Panc1 (cell line): ENCODE measurements around the gene AKAP1. TPM values are rescaled to one million over a fixed set of nuclear protein-coding genes. Genes with fewer than 3 reads are reported as not detected.

ENCODE experiments used
- ATAC-seq: fragments of 200-7000 bp; cut with Tn5 transposase; 2 replicates; pipeline ENCODE4 v1.9.1; 2020; ENCODE audit warnings: mild to moderate bottlenecking, moderate library complexity
- BruUV-seq: library from RNA; stranded (reverse); fragments of 400-500 nt; replicated peaks from 2 replicates; lab custom pipeline; 2021; lab: Mats Ljungman, UMichigan
- CTCF ChIA-PET: fragments of 300-600 bp; sonication (Branson Sonifier 250); formaldehyde crosslinking; loops from one replicate; lab custom pipeline; 2022; ENCODE audit warnings: antibody characterized with exemption; lab: Charles Lee
- POLR2A ChIA-PET: fragments of 300-600 bp; sonication (Branson Sonifier 250); formaldehyde crosslinking; loops from one replicate; lab custom pipeline; 2022; ENCODE audit warnings: antibody characterized with exemption; lab: Charles Lee
- DNase-seq: peaks from one replicate; pipeline ENCODE4 v3.0.0-alpha.2; 2010; ENCODE audit warnings: low read depth, low spot score
- H3K27ac ChIP-seq: 2 replicates; pipeline ENCODE4 v1.5.1; 2011; ENCODE audit warnings: mild to moderate bottlenecking, low read length, inconsistent platforms
- H3K27me3 ChIP-seq: fragments of 200-500 bp; sonication (Bioruptor generic); 2 replicates; pipeline ENCODE4 v1.6.0; 2014; ENCODE audit warnings: low read length, inconsistent platforms; ENCODE audit not compliant: control insufficient read depth, insufficient read depth
- H3K36me3 ChIP-seq: fragments of 200-500 bp; sonication (Bioruptor generic); 2 replicates; pipeline ENCODE4 v1.5.1; 2014; ENCODE audit warnings: inconsistent platforms, mild to moderate bottlenecking, low read length, moderate library complexity; ENCODE audit not compliant: control insufficient read depth, insufficient read depth
- H3K4me1 ChIP-seq: 2 replicates; pipeline ENCODE4 v1.5.1; 2011; ENCODE audit warnings: inconsistent platforms, mild to moderate bottlenecking, low read length, moderate library complexity; ENCODE audit not compliant: control insufficient read depth, insufficient read depth
- H3K4me3 ChIP-seq, 2 experiments: 2 replicates each; pipeline ENCODE4 v1.5.1; 2011 to 2012; ENCODE audit warnings: low read depth in 2 of 2, low read length in 2 of 2, mild to moderate bottlenecking in 2 of 2, inconsistent platforms in 1 of 2, moderate library complexity in 1 of 2
- H3K9me3 ChIP-seq: fragments of 200-500 bp; sonication (Bioruptor generic); 2 replicates; pipeline ENCODE4 v1.5.1; 2014; ENCODE audit warnings: low read depth, mild to moderate bottlenecking, inconsistent platforms, low read length, moderate library complexity; ENCODE audit not compliant: control insufficient read depth, insufficient read depth
- POLR2AphosphoS5 ChIP-seq: IDR thresholded peaks from 2 replicates; pipeline ENCODE4 v1.6.1; 2012; ENCODE audit warnings: mild to moderate bottlenecking, low read depth, low read length, moderate library complexity
- SIN3A ChIP-seq: IDR thresholded peaks from 2 replicates; pipeline ENCODE4 v1.6.1; 2012; ENCODE audit warnings: low read depth, mild to moderate bottlenecking, low read length, moderate library complexity, borderline replicate concordance; ENCODE audit not compliant: insufficient read depth
- TCF7L2 ChIP-seq: IDR thresholded peaks from 2 replicates; pipeline ENCODE4 v1.6.1; 2011; ENCODE audit warnings: mild to moderate bottlenecking, low read depth, low read length, inconsistent platforms
- in situ Hi-C: cut with HindIII; loops from 2 replicates; pipeline ENCODE4 v1.10.0; 2016; ENCODE audit warnings: low sequenced_read_pairs, low pct_unique_long_range_greater_than_20kb
- intact Hi-C: fragments of 100-400 bp; cut with micrococcal nuclease; formaldehyde crosslinking; loops from one replicate; pipeline ENCODE4 v1.10.0; 2022; ENCODE audit not compliant: unreplicated experiment
- total RNA-seq: library from RNA; stranded (reverse); gene quantifications from one replicate; pipeline ENCODE4 v1.2.1, GENCODE V29; 2021; ENCODE audit not compliant: unreplicated experiment
- TF ChIP-seq, protein P1 (sequence below): fragments of 450-650 bp; IDR thresholded peaks from 2 replicates; pipeline ENCODE4 v1.5.1; 2017; ENCODE audit warnings: mild to moderate bottlenecking
- TF ChIP-seq, protein P2 (sequence below), 2 experiments: IDR thresholded peaks; 2 replicates each; pipeline ENCODE4 v1.6.1; 2011 to 2012; ENCODE audit warnings: low read depth in 2 of 2, control low read depth in 1 of 2, low read length in 1 of 2, mild to moderate bottlenecking in 1 of 2, moderate library complexity in 1 of 2; ENCODE audit not compliant: insufficient read depth in 1 of 2

Gene AKAP1
- total RNA-seq, 1 experiment from 2014 or later, result 52.7 TPM

DNA sequence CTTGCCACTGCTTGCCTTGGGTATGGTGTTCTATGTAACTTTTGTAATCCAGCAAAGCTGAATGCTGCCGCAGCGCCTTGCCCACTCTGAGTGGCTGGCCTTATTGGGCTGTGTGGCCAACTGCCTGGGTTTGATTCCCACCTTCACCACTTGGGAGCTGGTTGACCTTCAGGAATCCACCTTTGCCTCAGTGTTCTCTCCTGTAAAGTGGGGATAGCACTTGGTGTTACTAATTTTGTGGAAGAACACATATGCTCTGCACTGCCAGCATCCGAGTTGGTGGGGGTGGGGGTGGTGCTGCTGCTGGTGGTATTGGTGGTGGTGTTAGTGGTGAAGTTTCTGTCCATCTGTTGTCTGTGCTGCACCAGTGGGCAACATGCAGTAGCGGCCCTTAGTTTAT is 32.8 kb downstream of the AKAP1 start:
- no TSS peak for BruUV-seq
- POLR2A ChIA-PET, result no interaction called here
- peaks cover 6% of the 10 kb centered on the region; the same call in 1 of the 2 replicates for H3K36me3 ChIP-seq
- no peaks in the 10 kb centered on the region for H3K4me1 ChIP-seq
- no peaks in the 10 kb centered on the region for H3K9me3 ChIP-seq
- H3K27me3 ChIP-seq, result no peaks in the 10 kb centered on the region
- no peak overlapping the region for H3K4me3 ChIP-seq
- intact Hi-C loops (no loop called here), in situ Hi-C loops (no loop called here)
- DNase-seq (no peak), ATAC-seq (no peak)
- H3K27ac ChIP-seq, result no peak overlapping the region
- no peak for TF ChIP-seq TCF7L2
- no peak for TF ChIP-seq SIN3A
- TF ChIP-seq, protein P1, sequence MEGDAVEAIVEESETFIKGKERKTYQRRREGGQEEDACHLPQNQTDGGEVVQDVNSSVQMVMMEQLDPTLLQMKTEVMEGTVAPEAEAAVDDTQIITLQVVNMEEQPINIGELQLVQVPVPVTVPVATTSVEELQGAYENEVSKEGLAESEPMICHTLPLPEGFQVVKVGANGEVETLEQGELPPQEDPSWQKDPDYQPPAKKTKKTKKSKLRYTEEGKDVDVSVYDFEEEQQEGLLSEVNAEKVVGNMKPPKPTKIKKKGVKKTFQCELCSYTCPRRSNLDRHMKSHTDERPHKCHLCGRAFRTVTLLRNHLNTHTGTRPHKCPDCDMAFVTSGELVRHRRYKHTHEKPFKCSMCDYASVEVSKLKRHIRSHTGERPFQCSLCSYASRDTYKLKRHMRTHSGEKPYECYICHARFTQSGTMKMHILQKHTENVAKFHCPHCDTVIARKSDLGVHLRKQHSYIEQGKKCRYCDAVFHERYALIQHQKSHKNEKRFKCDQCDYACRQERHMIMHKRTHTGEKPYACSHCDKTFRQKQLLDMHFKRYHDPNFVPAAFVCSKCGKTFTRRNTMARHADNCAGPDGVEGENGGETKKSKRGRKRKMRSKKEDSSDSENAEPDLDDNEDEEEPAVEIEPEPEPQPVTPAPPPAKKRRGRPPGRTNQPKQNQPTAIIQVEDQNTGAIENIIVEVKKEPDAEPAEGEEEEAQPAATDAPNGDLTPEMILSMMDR, result no peak
- TF ChIP-seq, protein P2, sequence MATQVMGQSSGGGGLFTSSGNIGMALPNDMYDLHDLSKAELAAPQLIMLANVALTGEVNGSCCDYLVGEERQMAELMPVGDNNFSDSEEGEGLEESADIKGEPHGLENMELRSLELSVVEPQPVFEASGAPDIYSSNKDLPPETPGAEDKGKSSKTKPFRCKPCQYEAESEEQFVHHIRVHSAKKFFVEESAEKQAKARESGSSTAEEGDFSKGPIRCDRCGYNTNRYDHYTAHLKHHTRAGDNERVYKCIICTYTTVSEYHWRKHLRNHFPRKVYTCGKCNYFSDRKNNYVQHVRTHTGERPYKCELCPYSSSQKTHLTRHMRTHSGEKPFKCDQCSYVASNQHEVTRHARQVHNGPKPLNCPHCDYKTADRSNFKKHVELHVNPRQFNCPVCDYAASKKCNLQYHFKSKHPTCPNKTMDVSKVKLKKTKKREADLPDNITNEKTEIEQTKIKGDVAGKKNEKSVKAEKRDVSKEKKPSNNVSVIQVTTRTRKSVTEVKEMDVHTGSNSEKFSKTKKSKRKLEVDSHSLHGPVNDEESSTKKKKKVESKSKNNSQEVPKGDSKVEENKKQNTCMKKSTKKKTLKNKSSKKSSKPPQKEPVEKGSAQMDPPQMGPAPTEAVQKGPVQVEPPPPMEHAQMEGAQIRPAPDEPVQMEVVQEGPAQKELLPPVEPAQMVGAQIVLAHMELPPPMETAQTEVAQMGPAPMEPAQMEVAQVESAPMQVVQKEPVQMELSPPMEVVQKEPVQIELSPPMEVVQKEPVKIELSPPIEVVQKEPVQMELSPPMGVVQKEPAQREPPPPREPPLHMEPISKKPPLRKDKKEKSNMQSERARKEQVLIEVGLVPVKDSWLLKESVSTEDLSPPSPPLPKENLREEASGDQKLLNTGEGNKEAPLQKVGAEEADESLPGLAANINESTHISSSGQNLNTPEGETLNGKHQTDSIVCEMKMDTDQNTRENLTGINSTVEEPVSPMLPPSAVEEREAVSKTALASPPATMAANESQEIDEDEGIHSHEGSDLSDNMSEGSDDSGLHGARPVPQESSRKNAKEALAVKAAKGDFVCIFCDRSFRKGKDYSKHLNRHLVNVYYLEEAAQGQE (IDR thresholded peaks at IDR 0.05; ENCODE audit: insufficient read depth in 1 of 2, low read depth in 2 of 2, low read length in 1 of 2), result no peak
- TF ChIP-seq POLR2AphosphoS5, result no peak
- CTCF ChIA-PET, result no interaction called here

DNA sequence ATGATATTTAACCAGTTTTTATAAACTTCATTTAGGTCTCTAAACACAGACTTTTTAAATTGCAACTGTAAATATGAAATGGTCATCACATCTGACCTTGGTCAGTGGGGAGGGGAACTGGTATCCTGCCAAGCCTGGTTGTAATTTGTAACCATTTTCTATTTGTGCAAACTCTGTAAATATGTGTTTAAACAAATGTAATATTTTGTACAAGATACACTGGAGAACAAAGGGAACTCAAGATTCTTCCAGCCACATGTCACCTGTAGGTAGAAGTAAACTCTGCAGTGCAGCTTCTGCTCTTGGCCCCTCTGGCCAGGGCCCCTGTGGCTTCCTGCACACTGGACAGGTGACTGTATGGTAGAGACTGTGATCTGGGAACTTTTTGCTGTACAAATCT is 35.8 kb downstream of the AKAP1 start:
- ChIA-PET POLR2A (no interaction called here), CTCF (no interaction called here)
- DNase-seq (no peak), ATAC-seq (no peak)
- intact Hi-C loops, result no loop called here
- Histone ChIP-seq H3K9me3 (no peaks in the 10 kb centered on the region), H3K36me3 (peaks cover 6% of the 10 kb centered on the region; the same call in 1 of the 2 replicates), H3K4me1 (no peaks in the 10 kb centered on the region), H3K27me3 (no peaks in the 10 kb centered on the region), H3K4me3 (no peak overlapping the region), H3K27ac (no peak overlapping the region)
- TF ChIP-seq SIN3A, result no peak
- TF ChIP-seq, protein P2 (IDR thresholded peaks at IDR 0.05; ENCODE audit: insufficient read depth in 1 of 2, low read depth in 2 of 2, low read length in 1 of 2), result no peak
- TF ChIP-seq, protein P1, result no peak
- no peak for TF ChIP-seq TCF7L2
- TF ChIP-seq POLR2AphosphoS5, result no peak
- BruUV-seq, result no TSS peak
- in situ Hi-C loops, result no loop called here
